Erythroblast (primary cell): ENCODE data around the gene SYT8.

Experiments
- GATA1 ChIP-seq: IDR thresholded peaks from 2 replicates; pipeline ENCODE4 v1.6.1; 2011; ENCODE audit warnings: low read depth, mild to moderate bottlenecking, control low read depth, low read length, moderate library complexity
- POLR2A ChIP-seq: IDR thresholded peaks from 2 replicates; pipeline ENCODE4 v1.6.1; 2011; ENCODE audit warnings: mild to moderate bottlenecking, low read length

DNA sequence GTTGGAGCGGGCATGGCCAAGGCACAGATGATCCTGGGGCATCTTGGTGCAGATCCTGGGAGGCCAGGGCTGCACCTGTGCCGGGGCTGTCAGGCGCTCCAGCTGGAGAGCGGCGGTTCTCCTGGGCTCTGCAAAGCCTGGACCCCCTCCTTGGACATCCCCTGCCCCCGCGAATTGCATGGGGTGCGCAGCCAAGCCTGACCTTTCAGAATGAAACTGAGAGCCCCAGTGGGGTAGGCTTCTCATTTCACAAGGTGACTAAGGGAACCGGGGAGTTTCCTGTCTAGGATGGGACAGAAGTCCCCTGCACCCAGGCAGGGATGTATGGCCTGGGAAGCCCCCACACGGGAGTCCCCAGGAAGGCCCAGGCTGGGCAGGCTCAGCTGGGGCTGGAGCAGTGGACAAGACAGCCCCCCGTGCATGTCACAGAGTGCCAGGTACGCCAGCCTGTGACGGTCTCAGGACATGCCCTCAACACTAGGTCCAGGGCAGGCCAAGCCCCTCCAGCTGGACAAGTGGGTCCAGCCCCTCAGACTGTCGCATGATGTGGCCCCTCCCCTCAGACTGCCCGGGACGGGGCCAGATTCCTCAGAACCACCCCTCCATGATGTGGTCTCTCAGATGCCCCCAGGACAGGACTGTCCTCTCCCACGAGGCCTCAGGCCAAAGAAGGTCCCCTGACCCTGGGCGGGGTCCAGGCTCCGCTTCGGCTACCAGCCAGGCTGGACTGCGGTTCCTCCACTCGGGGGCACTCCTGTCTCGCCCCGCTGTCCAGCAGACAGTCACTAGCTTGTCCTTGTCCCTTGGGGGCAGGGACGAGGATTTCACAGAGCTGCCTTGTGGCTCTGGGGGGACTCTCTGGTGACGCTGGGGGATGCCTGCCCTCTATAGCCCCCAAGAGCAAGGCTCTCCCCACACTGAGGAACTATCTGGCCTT, 20.4 kb downstream of the SYT8 start:
- TF ChIP-seq POLR2A, result no peak
- no peak for TF ChIP-seq GATA1
